ENCODE data around the gene FHL1. TPM values are rescaled to one million over a fixed set of nuclear protein-coding genes. Genes with fewer than 3 reads are reported as not detected.

FHL1 gene
- total RNA-seq, 1 donor from 2014 or later, result 26.8 TPM

GRCh38 chrX:136168929-136169735 is 21.8 kb downstream of the FHL1 start:
- DNase-seq (ENCODE audit: low spot score in 2 of 2, unreplicated experiment in 2 of 2), result no peak
- Mint-ChIP-seq H3K27ac (no peak overlapping the region), H3K4me1 (peaks cover 11% of the 10 kb centered on the region), H3K27me3 (ENCODE audit: low read depth) (no peaks in the 10 kb centered on the region), H3K9me3 (peaks cover 13% of the 10 kb centered on the region), H3K36me3 (no peaks in the 10 kb centered on the region), H3K4me3 (no peak overlapping the region)
- no peak for TF ChIP-seq CTCF (IDR thresholded peaks at IDR 0.05; ENCODE audit: unreplicated experiment)

GRCh38 chrX:136170139-136170800 is 22.9 kb downstream of the FHL1 start:
- DNase-seq (ENCODE audit: low spot score in 2 of 2, unreplicated experiment in 2 of 2), result no peak
- Mint-ChIP-seq H3K27ac (peak overlapping the region; percentile 1), H3K4me1 (peaks cover 11% of the 10 kb centered on the region), H3K27me3 (ENCODE audit: low read depth) (no peaks in the 10 kb centered on the region), H3K36me3 (no peaks in the 10 kb centered on the region), H3K9me3 (peaks cover 13% of the 10 kb centered on the region), H3K4me3 (no peak overlapping the region)
- no peak for TF ChIP-seq CTCF (IDR thresholded peaks at IDR 0.05; ENCODE audit: unreplicated experiment)

GRCh38 chrX:136171420-136171819 is 24.1 kb downstream of the FHL1 start:
- Mint-ChIP-seq H3K36me3 (no peaks in the 10 kb centered on the region), H3K27ac (no peak overlapping the region)
- TF ChIP-seq CTCF (IDR thresholded peaks at IDR 0.05; ENCODE audit: unreplicated experiment), result no peak

GRCh38 chrX:136176399-136176825 is 29.1 kb downstream of the FHL1 start:
- TF ChIP-seq CTCF (IDR thresholded peaks at IDR 0.05; ENCODE audit: unreplicated experiment), result no peak
- H3K27ac Mint-ChIP-seq, result peak overlapping the region; percentile 27
- H3K9me3 Mint-ChIP-seq, result peaks cover 7% of the 10 kb centered on the region
- H3K4me3 Mint-ChIP-seq, result no peak overlapping the region
- H3K36me3 Mint-ChIP-seq, result no peaks in the 10 kb centered on the region
- DNase-seq (ENCODE audit: low spot score in 2 of 2, unreplicated experiment in 2 of 2), result no peak
- no peaks in the 10 kb centered on the region for H3K27me3 Mint-ChIP-seq (ENCODE audit: low read depth)
- H3K4me1 Mint-ChIP-seq, result peaks cover 6% of the 10 kb centered on the region

More at GRCh38 chrX:136171420-136171819, 24.1 kb downstream of the FHL1 start:
- H3K4me3 Mint-ChIP-seq, result no peak overlapping the region
- no peaks in the 10 kb centered on the region for H3K27me3 Mint-ChIP-seq (ENCODE audit: low read depth)
- no peak for DNase-seq (ENCODE audit: low spot score in 2 of 2, unreplicated experiment in 2 of 2)
- peaks cover 13% of the 10 kb centered on the region for H3K4me1 Mint-ChIP-seq
- peaks cover 12% of the 10 kb centered on the region for H3K9me3 Mint-ChIP-seq

- H3K27ac Mint-ChIP-seq, result no peak overlapping the region
- H3K4me1 Mint-ChIP-seq, result peaks cover 6% of the 10 kb centered on the region
- H3K9me3 Mint-ChIP-seq, result peaks cover 12% of the 10 kb centered on the region
- no peak overlapping the region for H3K4me3 Mint-ChIP-seq
- H3K36me3 Mint-ChIP-seq, result no peaks in the 10 kb centered on the region
- no peaks in the 10 kb centered on the region for H3K27me3 Mint-ChIP-seq (ENCODE audit: low read depth)
- no peak for TF ChIP-seq CTCF (IDR thresholded peaks at IDR 0.05; ENCODE audit: unreplicated experiment)
- no peak for DNase-seq (ENCODE audit: low spot score in 2 of 2, unreplicated experiment in 2 of 2)
Measured at GRCh38 chrX:136179133-136179532, 31.8 kb downstream of the FHL1 start.
